ENCODE results near the gene RAPH1. TPM values are rescaled to one million over a fixed set of nuclear protein-coding genes. Genes with fewer than 3 reads are reported as not detected.

RAPH1 gene
- total and polyA plus RNA-seq, 9 of the 15 experiments (the other 6 are each of a cell fraction or from before 2014, with no cell fraction given): 0.07 to 0.71 (median 0.27) TPM

- FAIRE-seq: no peak
- in situ Hi-C loops (cut with MboI): loop anchor here (25.0 kb wide), 1 partner anchor 868 kb away; no protein-coding TSS in a partner anchor
Observed at GRCh38 chr2:203455209-203455608, 79.9 kb downstream of the RAPH1 start.

More at GRCh38 chr2:203455209-203455608, 79.9 kb downstream of the RAPH1 start:
- Histone ChIP-seq H3K27ac (ENCODE audit: extremely low read depth, low read depth, low read length) (no peak overlapping the region), H3K4me2 (ENCODE audit: insufficient read depth, low read length) (no peak overlapping the region), H4K20me1 (replicated peaks; ENCODE audit: control insufficient read depth, insufficient read depth, low read length) (no peaks in the 10 kb centered on the region), H3K9me1 (ENCODE audit: control insufficient read depth, insufficient read depth, low read length) (no peaks in the 10 kb centered on the region), H3K36me3 (ENCODE audit: control insufficient read depth, insufficient read depth, low read length) (no peaks in the 10 kb centered on the region), H3K4me1 (replicated peaks in 1 of 2; ENCODE audit: control insufficient read depth in 2 of 2, insufficient read depth in 2 of 2, low read length in 2 of 2) (no peaks in the 10 kb centered on the region), H2AFZ (ENCODE audit: low read depth, low read length) (no peak overlapping the region), H3K9me3 (replicated peaks; ENCODE audit: control insufficient read depth, insufficient read depth, low read depth, low read length) (no peaks in the 10 kb centered on the region), H3K4me3 (no peak overlapping the region), H3K79me2 (ENCODE audit: control insufficient read depth, insufficient read depth, low read length) (no peaks in the 10 kb centered on the region), H3K9ac (ENCODE audit: insufficient read depth in 1 of 2, low read depth in 2 of 2, low read length in 2 of 2) (no peak overlapping the region), H3K27me3 (ENCODE audit: control insufficient read depth in 2 of 2, insufficient read depth in 2 of 2, low read length in 2 of 2) (no peaks in the 10 kb centered on the region)
- ATAC-seq: no peak
- TF ChIP-seq CUX1 (CRISPR knock-in tag; IDR thresholded peaks at IDR 0.05): no peak
- no peak for TF ChIP-seq ZNF280A (IDR thresholded peaks at IDR 0.05; ENCODE audit: low read depth, partially characterized antibody)
- TF ChIP-seq PML (IDR thresholded peaks at IDR 0.05; ENCODE audit: low read length): no peak
- no peak for TF ChIP-seq PTTG1 (tag; IDR thresholded peaks at IDR 0.05; ENCODE audit: low read depth)
- no peak for TF ChIP-seq SAFB2 (IDR thresholded peaks at IDR 0.05; ENCODE audit: borderline replicate concordance, low read depth, low read length, severe bottlenecking)
- no peak for TF ChIP-seq ZNF263 (CRISPR knock-in tag; IDR thresholded peaks at IDR 0.05; ENCODE audit: borderline replicate concordance)
- TF ChIP-seq ZBED1 (IDR thresholded peaks at IDR 0.05): no peak
- TF ChIP-seq SUPT5H (IDR thresholded peaks at IDR 0.05): no peak
- no peak for TF ChIP-seq SIN3A (IDR thresholded peaks at IDR 0.05; ENCODE audit: borderline replicate concordance in 2 of 2, control insufficient read depth in 1 of 2, low read depth in 2 of 2, low read length in 2 of 2)
- no peak for TF ChIP-seq ZNF165 (CRISPR knock-in tag; IDR thresholded peaks at IDR 0.05; ENCODE audit: borderline replicate concordance)
- TF ChIP-seq THRB (CRISPR knock-in tag; conservative IDR thresholded peaks at IDR 0.05): no peak
- TF ChIP-seq MTF1 (CRISPR knock-in tag; IDR thresholded peaks at IDR 0.05; ENCODE audit: borderline replicate concordance): no peak
- CTCF ChIA-PET (ENCODE audit: low intra/inter-chr PET ratio): no interaction called here
- WGBS (ENCODE audit: insufficient coverage, low coverage, missing lambda C conversion rate): 44% methylated on average over 3 of the region's 3 CpGs
- no TSS peak for BruUV-seq (replicated peaks)
- POLR2A ChIA-PET: no interaction called here
- no peak for DNase-seq (ENCODE audit: extremely low read depth in 1 of 4, low spot score in 3 of 4)
- intact Hi-C loops (cut with micrococcal nuclease): loop anchor here (2.0 kb wide), 1 partner anchor 230 kb away; no protein-coding TSS in a partner anchor

Data from K562 (cell line).